SJSA1 (cell line): Measurements from ENCODE around the gene ADAMTS20. TPM values are rescaled to one million over a fixed set of nuclear protein-coding genes. Genes with fewer than 3 reads are reported as not detected.
"Not testable (repeated sequence)": the region's sequence is repeated elsewhere in the genome, so short reads cannot be mapped to it uniquely, and the experiment has no call there.

Source experiments
- DNase-seq, 2 experiments: peaks; one replicate each; pipeline ENCODE4 v3.0.0-alpha.2; 2015 to 2020; ENCODE audit warnings: low spot score in 2 of 2, low read depth in 1 of 2
- H3K27ac ChIP-seq: fragments of 250-450 bp; sonication (Bioruptor Pico); 2 replicates; pipeline ENCODE4 v1.5.1; 2020; ENCODE audit warnings: mild to moderate bottlenecking, moderate library complexity
- H3K27me3 ChIP-seq: fragments of 250-450 bp; sonication (Bioruptor Pico); replicated peaks from 2 replicates; pipeline ENCODE4 v1.5.1; 2020; ENCODE audit warnings: mild to moderate bottlenecking, moderate library complexity
- H3K36me3 ChIP-seq: fragments of 250-450 bp; sonication (Bioruptor Pico); 2 replicates; pipeline ENCODE4 v1.5.1; 2020; ENCODE audit warnings: mild to moderate bottlenecking
- H3K4me1 ChIP-seq: fragments of 250-450 bp; sonication (Bioruptor Pico); replicated peaks from 2 replicates; pipeline ENCODE4 v1.6.1; 2021; ENCODE audit warnings: mild to moderate bottlenecking
- H3K4me3 ChIP-seq: fragments of 250-450 bp; sonication (Bioruptor Pico); 2 replicates; pipeline ENCODE4 v1.5.1; 2020; ENCODE audit warnings: mild to moderate bottlenecking
- H3K9me3 ChIP-seq: fragments of 250-450 bp; sonication (Bioruptor Pico); replicated peaks from 2 replicates; pipeline ENCODE4 v1.5.1; 2020; ENCODE audit warnings: mild to moderate bottlenecking
- total RNA-seq: library from RNA; depleted of rRNA; stranded (reverse); fragments of >200 nt; shearing (Covaris generic); gene quantifications from 2 replicates; pipeline ENCODE4 v1.2.3, GENCODE V29; 2014

Gene ADAMTS20
- total RNA-seq, 1 experiment from 2014 or later, result not detected

DNA sequence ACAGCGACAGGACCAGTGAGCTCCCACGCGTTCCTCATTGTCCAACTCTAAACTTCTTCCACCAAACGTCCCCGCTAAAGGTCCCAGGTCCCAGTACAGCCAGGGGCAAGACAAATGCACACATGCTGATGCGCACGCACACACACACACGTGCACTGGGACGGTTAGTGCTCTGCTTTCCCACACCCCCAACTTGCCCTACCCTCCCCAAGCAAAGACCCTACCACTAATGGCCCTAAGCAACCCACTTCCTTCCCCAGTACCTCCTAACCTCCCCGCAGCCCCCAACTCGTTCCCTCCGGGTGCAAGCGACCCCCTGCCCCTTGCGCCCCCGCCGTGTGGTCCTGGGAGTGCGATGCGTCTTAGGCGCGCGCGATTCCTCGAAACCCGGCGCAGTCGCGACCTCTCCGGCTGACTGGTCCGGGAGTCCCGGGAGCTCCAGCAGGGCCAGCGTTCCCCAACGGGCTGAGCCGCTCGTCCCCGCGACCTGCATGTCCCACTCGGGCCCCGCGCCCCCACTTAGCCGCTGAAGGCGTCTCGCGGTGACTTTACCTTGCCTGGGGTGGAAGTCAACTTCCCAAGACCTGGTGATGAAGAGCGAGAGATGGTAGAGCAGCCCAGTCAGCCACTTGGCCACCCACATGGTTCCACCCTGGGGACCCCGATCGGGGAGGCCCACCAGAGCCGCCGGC lies 578 bp downstream of the ADAMTS20 start:
- no peaks in the 10 kb centered on the region for H3K36me3 ChIP-seq
- H3K9me3 ChIP-seq, result no peaks in the 10 kb centered on the region
- no peak for DNase-seq
- no peaks in the 10 kb centered on the region for H3K27me3 ChIP-seq
- H3K4me1 ChIP-seq, result no peaks in the 10 kb centered on the region
- H3K4me3 ChIP-seq, result no peak overlapping the region
- H3K27ac ChIP-seq, result no peak overlapping the region

DNA sequence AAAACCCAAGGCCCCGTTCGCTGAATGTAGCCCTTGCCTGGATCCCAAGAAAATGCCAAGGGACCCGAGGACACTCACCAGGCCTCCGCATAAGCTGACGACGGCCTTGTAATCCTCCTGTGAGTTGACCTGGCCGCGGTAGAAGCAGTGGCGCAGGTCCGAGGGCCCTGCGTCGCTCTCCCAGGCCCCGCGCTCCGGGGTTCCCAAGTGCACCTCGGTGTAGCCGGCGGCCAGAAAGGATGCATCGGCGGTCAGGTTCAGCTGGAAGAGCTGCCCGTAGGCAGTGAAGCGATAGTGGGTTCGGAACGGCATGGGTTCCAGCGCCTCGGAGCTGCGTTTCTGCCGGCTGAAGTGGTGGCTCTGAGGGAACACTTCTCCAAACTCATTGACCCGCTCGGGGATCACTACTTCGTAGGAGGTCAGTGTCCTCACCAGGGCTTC lies 1.2 kb downstream of the ADAMTS20 start:
- no peak for DNase-seq
- no peak overlapping the region for H3K4me3 ChIP-seq
- H3K9me3 ChIP-seq, result no peaks in the 10 kb centered on the region
- H3K27ac ChIP-seq, result no peak overlapping the region
- no peaks in the 10 kb centered on the region for H3K36me3 ChIP-seq
- H3K27me3 ChIP-seq, result no peaks in the 10 kb centered on the region
- H3K4me1 ChIP-seq, result no peaks in the 10 kb centered on the region

- no peak for DNase-seq
- Histone ChIP-seq H3K27me3 (no peaks in the 10 kb centered on the region), H3K36me3 (no peaks in the 10 kb centered on the region), H3K9me3 (no peaks in the 10 kb centered on the region), H3K4me3 (no peak overlapping the region), H3K27ac (no peak overlapping the region), H3K4me1 (no peaks in the 10 kb centered on the region)
Observed at GRCh38 chr12:43544703-43545102, 7.3 kb downstream of the ADAMTS20 start.

- H3K4me3 ChIP-seq, result no peak overlapping the region
- DNase-seq, result no peak
Observed at GRCh38 chr12:43540470-43540869, 11.5 kb downstream of the ADAMTS20 start.

GRCh38 chr12:43537675-43538074 lies 14.3 kb downstream of the ADAMTS20 start:
- H3K36me3 ChIP-seq, result not testable (repeated sequence)

More at GRCh38 chr12:43540470-43540869, 11.5 kb downstream of the ADAMTS20 start:
- Histone ChIP-seq H3K9me3 (no peaks in the 10 kb centered on the region), H3K4me1 (no peaks in the 10 kb centered on the region), H3K36me3 (no peaks in the 10 kb centered on the region), H3K27me3 (no peaks in the 10 kb centered on the region), H3K27ac (no peak overlapping the region)

GRCh38 chr12:43516045-43516444 lies 36.0 kb downstream of the ADAMTS20 start:
- DNase-seq, result no peak
- no peaks in the 10 kb centered on the region for H3K9me3 ChIP-seq
- no peaks in the 10 kb centered on the region for H3K4me1 ChIP-seq
- no peak overlapping the region for H3K27ac ChIP-seq
- no peak overlapping the region for H3K4me3 ChIP-seq
- H3K27me3 ChIP-seq, result no peaks in the 10 kb centered on the region
- H3K36me3 ChIP-seq, result no peaks in the 10 kb centered on the region

More at GRCh38 chr12:43537675-43538074, 14.3 kb downstream of the ADAMTS20 start:
- H3K27ac ChIP-seq, H3K9me3 ChIP-seq, H3K4me3 ChIP-seq, H3K27me3 ChIP-seq, H3K4me1 ChIP-seq, DNase-seq: not testable (repeated sequence)

DNA sequence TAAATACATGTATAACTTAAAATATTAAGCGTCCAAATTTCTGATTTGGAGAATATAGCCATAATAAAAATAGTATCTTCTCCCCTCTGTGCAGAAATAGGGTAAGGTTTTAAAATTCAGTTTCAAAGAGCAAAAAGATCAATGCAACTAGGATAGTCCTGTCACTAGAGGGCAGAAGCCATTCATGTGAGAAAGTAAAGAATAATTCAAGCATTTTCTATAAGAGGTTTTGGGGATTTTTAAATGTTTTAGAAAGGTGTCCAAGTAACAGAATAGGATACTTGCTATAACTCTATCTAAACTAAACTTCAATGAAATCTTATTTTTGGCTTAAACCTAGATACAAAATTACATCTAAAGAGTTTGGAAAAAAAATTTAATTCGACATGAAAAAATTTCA lies 50.3 kb downstream of the ADAMTS20 start:
- H3K4me3 ChIP-seq, result no peak overlapping the region
- DNase-seq, result peak in 1 of 2 experiments; percentile 2
- no peaks in the 10 kb centered on the region for H3K27me3 ChIP-seq
- H3K36me3 ChIP-seq, result no peaks in the 10 kb centered on the region
- no peaks in the 10 kb centered on the region for H3K4me1 ChIP-seq
- H3K9me3 ChIP-seq, result no peaks in the 10 kb centered on the region
- H3K27ac ChIP-seq, result no peak overlapping the region

DNA sequence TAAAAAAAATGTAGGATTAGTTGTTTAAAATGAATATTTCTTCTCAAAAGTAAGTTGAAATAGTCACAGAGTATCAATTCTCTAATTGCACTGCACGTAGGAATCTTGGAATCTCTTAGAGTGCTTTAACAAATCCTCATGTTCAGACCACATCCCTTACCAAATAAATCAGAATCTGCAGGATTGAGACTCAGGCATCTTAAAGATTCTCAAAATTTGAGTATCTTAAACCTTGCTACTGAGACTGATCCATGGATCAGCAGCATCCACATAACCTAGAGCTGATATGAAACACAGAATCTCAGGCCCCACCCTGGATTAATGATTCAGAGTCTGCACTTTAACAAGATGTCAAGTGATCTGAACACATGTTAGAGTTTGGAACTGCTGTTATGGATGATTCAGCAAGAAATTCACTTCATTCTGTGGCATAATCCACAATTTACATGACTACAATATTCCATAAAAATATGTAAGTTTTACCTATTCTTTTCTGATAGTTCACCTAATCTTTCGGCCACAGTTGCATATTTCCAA lies 58.7 kb downstream of the ADAMTS20 start:
- no peaks in the 10 kb centered on the region for H3K4me1 ChIP-seq
- no peaks in the 10 kb centered on the region for H3K9me3 ChIP-seq
- H3K4me3 ChIP-seq, result no peak overlapping the region
- no peaks in the 10 kb centered on the region for H3K36me3 ChIP-seq
- no peaks in the 10 kb centered on the region for H3K27me3 ChIP-seq
- no peak overlapping the region for H3K27ac ChIP-seq
- no peak for DNase-seq

DNA sequence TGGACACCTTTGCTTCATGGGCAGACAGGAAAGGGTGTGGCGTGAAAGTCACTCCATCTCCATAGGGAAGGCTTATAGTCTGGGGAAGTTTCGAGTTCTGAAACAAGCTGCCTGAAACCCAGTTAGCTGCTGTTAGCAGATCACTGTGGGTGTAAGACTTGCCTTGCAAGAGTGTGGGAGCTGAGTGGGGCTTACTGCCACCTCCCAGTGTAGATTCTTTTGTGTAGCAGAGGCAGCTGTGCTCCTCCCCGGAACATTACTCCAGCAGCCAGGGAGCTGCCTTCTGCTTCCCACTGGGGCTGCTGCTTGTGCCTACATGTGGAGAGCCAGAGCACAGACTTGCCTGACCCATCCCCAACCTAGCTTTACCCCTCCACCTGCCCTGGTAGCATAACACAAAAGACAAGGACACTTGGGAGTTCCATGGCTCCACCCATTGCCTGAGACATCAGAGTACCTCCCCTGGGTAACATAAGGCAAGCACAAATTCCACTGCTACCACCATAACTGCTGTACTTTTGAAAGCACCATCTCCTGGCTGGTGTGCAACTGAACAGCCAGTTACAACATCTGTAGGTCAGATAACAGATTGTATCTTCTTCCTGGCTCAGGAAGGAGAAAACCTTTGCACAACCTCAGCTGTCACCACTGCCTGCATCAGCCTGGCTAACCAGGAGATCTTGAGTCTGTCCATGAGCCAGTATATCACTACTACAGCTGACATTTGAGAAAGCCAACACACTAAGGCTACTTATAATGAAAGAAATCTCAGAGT lies 69.5 kb downstream of the ADAMTS20 start:
- no peaks in the 10 kb centered on the region for H3K4me1 ChIP-seq
- no peaks in the 10 kb centered on the region; the same call in 1 of the 2 replicates for H3K9me3 ChIP-seq
- H3K36me3 ChIP-seq, result no peaks in the 10 kb centered on the region
- no peak for DNase-seq
- H3K27ac ChIP-seq, result no peak overlapping the region
- H3K4me3 ChIP-seq, result no peak overlapping the region
- no peaks in the 10 kb centered on the region for H3K27me3 ChIP-seq

GRCh38 chr12:43480591-43480990 lies 71.4 kb downstream of the ADAMTS20 start:
- H3K4me3 ChIP-seq, result no peak overlapping the region
- H3K36me3 ChIP-seq, result no peaks in the 10 kb centered on the region
- no peaks in the 10 kb centered on the region for H3K27me3 ChIP-seq
- no peaks in the 10 kb centered on the region for H3K4me1 ChIP-seq
- no peak for DNase-seq
- H3K9me3 ChIP-seq, result no peaks in the 10 kb centered on the region; the same call in 1 of the 2 replicates
- H3K27ac ChIP-seq, result no peak overlapping the region

GRCh38 chr12:43462741-43463140 lies 89.3 kb downstream of the ADAMTS20 start:
- DNase-seq, result no peak
- no peak overlapping the region for H3K27ac ChIP-seq
- no peaks in the 10 kb centered on the region for H3K27me3 ChIP-seq
- H3K4me1 ChIP-seq, result no peaks in the 10 kb centered on the region
- H3K9me3 ChIP-seq, result no peaks in the 10 kb centered on the region
- H3K4me3 ChIP-seq, result no peak overlapping the region
- H3K36me3 ChIP-seq, result no peaks in the 10 kb centered on the region

DNA sequence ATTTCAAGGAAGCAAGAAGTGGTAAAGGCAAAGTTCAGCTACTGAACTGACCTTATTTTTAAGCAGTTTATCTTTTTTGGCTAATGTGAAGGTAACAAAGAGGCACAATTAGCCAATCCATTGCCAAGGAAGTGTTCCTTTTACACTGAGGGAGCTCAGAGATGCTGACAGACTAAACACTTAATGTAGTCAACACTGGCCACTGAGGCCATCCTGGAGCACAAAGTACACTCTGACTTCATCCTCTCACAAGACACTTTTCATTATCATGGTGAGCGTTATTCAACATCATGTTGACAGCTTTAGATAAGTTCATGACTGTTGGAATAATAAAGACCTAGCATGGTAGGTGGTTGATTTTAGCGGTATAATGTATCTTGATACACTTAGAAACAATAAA lies 89.9 kb downstream of the ADAMTS20 start:
- Histone ChIP-seq H3K27ac (no peak overlapping the region), H3K27me3 (no peaks in the 10 kb centered on the region), H3K4me1 (no peaks in the 10 kb centered on the region), H3K4me3 (no peak overlapping the region), H3K9me3 (no peaks in the 10 kb centered on the region), H3K36me3 (no peaks in the 10 kb centered on the region)
- no peak for DNase-seq

- Histone ChIP-seq H3K27ac (no peak overlapping the region), H3K4me1 (no peaks in the 10 kb centered on the region), H3K9me3 (no peaks in the 10 kb centered on the region), H3K36me3 (no peaks in the 10 kb centered on the region), H3K4me3 (no peak overlapping the region), H3K27me3 (no peaks in the 10 kb centered on the region)
- no peak for DNase-seq
Observed at GRCh38 chr12:43459285-43459684, 92.7 kb downstream of the ADAMTS20 start.

DNA sequence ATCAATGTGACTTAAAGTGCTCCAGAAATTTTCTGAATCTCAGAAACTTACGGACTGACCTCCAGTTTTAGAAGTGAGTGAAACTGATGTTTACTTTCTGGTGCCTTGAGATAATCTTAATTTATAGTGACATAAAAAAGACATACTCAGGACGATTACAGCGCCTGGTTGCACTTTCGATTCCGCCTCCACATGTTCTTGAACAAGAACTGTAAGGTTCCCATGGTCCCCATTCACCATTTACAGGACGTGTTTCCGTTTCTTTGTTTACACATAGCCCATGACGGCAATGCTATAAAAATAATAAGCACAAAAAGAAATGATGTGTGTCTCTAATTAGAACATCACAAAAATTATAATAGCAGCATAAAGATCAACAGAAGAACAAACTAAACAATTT lies 98.2 kb downstream of the ADAMTS20 start:
- no peak overlapping the region for H3K4me3 ChIP-seq
- no peaks in the 10 kb centered on the region for H3K9me3 ChIP-seq
- no peaks in the 10 kb centered on the region for H3K4me1 ChIP-seq
- no peaks in the 10 kb centered on the region for H3K36me3 ChIP-seq
- no peak overlapping the region for H3K27ac ChIP-seq
- DNase-seq, result no peak
- H3K27me3 ChIP-seq, result no peaks in the 10 kb centered on the region
